Measurements from ENCODE around the gene GLIS1. TPM values are rescaled to one million over a fixed set of nuclear protein-coding genes. Genes with fewer than 3 reads are reported as not detected.

Gene GLIS1
- total and polyA plus RNA-seq, 10 of the 15 experiments (the other 5 are each of a cell fraction or from before 2014, with no cell fraction given): not detected

DNA sequence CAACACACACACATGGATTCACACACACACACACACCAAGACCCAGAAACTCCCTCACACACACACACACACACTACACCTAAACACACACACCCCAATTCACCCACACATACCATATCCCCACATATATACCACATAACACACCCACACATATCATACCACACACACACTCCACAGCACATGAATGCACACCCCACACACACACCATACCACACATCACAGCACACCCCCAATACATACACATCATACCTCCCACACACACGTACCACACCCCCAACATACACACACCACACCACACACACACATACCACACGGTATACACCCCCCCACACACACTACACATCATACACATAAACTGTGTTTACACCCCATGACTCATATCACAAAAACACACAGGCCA, 199.7 kb downstream of the GLIS1 start:
- ATAC-seq: no peak
- intact Hi-C loops (cut with micrococcal nuclease; ENCODE audit: unreplicated experiment) (no loop called here), in situ Hi-C loops (cut with MboI) (no loop called here)
- Histone ChIP-seq H3K4me3 (no peak overlapping the region), H4K20me1 (ENCODE audit: control insufficient read depth, insufficient read depth) (no peaks in the 10 kb centered on the region), H2AFZ (ENCODE audit: control insufficient read depth, low read depth, low read length) (no peak overlapping the region), H3K79me2 (ENCODE audit: control insufficient read depth, insufficient read depth, low read length) (no peaks in the 10 kb centered on the region), H3K4me2 (ENCODE audit: control insufficient read depth, insufficient read depth) (no peak overlapping the region), H3K27me3 (replicated peaks in 1 of 2; ENCODE audit: control insufficient read depth in 2 of 2, insufficient read depth in 2 of 2, low read length in 1 of 2) (no peaks in the 10 kb centered on the region; a peak in 2 of 4 replicates), H3K9me3 (replicated peaks; ENCODE audit: control insufficient read depth, insufficient read depth, low read length) (no peaks in the 10 kb centered on the region), H3K4me1 (ENCODE audit: control insufficient read depth, insufficient read depth, low read length) (no peaks in the 10 kb centered on the region), H3K36me3 (ENCODE audit: control insufficient read depth in 2 of 2, insufficient read depth in 2 of 2, low read length in 1 of 2) (no peaks in the 10 kb centered on the region), H3K27ac (ENCODE audit: control insufficient read depth, insufficient read depth) (no peak overlapping the region), H3K9ac (ENCODE audit: control insufficient read depth, insufficient read depth, low read length) (no peak overlapping the region)
- WGBS (ENCODE audit: insufficient coverage, insufficient replicate concordance, low lambda C conversion rate, missing lambda C conversion rate): 6% methylated on average over 2 of the region's 2 CpGs
- no peak for FAIRE-seq
- ChIA-PET RAD21 (ENCODE audit: unreplicated experiment) (no interaction called here), SMC1A (ENCODE audit: uncharacterized antibody, unreplicated experiment) (no interaction called here), POLR2A (no interaction called here), CTCF (no interaction called here)
- TF ChIP-seq, protein P1, sequence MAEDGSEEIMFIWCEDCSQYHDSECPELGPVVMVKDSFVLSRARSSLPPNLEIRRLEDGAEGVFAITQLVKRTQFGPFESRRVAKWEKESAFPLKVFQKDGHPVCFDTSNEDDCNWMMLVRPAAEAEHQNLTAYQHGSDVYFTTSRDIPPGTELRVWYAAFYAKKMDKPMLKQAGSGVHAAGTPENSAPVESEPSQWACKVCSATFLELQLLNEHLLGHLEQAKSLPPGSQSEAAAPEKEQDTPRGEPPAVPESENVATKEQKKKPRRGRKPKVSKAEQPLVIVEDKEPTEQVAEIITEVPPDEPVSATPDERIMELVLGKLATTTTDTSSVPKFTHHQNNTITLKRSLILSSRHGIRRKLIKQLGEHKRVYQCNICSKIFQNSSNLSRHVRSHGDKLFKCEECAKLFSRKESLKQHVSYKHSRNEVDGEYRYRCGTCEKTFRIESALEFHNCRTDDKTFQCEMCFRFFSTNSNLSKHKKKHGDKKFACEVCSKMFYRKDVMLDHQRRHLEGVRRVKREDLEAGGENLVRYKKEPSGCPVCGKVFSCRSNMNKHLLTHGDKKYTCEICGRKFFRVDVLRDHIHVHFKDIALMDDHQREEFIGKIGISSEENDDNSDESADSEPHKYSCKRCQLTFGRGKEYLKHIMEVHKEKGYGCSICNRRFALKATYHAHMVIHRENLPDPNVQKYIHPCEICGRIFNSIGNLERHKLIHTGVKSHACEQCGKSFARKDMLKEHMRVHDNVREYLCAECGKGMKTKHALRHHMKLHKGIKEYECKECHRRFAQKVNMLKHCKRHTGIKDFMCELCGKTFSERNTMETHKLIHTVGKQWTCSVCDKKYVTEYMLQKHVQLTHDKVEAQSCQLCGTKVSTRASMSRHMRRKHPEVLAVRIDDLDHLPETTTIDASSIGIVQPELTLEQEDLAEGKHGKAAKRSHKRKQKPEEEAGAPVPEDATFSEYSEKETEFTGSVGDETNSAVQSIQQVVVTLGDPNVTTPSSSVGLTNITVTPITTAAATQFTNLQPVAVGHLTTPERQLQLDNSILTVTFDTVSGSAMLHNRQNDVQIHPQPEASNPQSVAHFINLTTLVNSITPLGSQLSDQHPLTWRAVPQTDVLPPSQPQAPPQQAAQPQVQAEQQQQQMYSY (CRISPR knock-in tag; IDR thresholded peaks at IDR 0.05): no peak
- DNase-seq (ENCODE audit: low read depth, low spot score): no peak
- no TSS peak for BruUV-seq (replicated peaks)

DNA sequence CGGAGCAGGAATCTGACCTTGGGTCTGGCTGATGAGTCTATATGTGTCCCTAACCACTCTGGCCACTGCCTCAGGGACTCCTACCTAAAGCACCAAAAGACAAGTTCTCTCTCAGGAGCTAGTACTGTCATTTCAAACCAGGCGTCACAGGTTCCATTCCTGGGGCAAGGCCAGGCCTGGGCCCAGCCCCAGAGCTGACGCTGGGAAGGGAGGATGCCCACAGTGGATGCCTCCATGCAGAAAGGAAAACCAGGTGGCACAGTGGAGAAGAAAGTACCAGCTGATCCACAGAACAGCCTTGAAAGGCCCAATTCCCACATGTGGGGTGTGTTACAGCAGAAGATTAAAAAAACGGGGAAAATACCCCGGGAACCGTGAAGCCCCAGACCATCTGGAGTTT, 202.4 kb downstream of the GLIS1 start:
- FAIRE-seq (no peak), ATAC-seq (no peak), DNase-seq (ENCODE audit: low read depth, low spot score) (no peak)
- Histone ChIP-seq H3K27me3 (replicated peaks in 1 of 2; ENCODE audit: control insufficient read depth in 2 of 2, insufficient read depth in 2 of 2, low read length in 1 of 2) (no peaks in the 10 kb centered on the region; a peak in 3 of 4 replicates), H2AFZ (ENCODE audit: control insufficient read depth, low read depth, low read length) (no peak overlapping the region), H4K20me1 (ENCODE audit: control insufficient read depth, insufficient read depth) (no peaks in the 10 kb centered on the region), H3K79me2 (ENCODE audit: control insufficient read depth, insufficient read depth, low read length) (no peaks in the 10 kb centered on the region), H3K36me3 (ENCODE audit: control insufficient read depth in 2 of 2, insufficient read depth in 2 of 2, low read length in 1 of 2) (no peaks in the 10 kb centered on the region), H3K4me3 (no peak overlapping the region), H3K9me3 (replicated peaks; ENCODE audit: control insufficient read depth, insufficient read depth, low read length) (no peaks in the 10 kb centered on the region), H3K27ac (ENCODE audit: control insufficient read depth, insufficient read depth) (no peak overlapping the region), H3K4me1 (ENCODE audit: control insufficient read depth, insufficient read depth, low read length) (no peaks in the 10 kb centered on the region), H3K4me2 (ENCODE audit: control insufficient read depth, insufficient read depth) (no peak overlapping the region), H3K9ac (ENCODE audit: control insufficient read depth, insufficient read depth, low read length) (no peak overlapping the region)
- WGBS (ENCODE audit: insufficient coverage, insufficient replicate concordance, low lambda C conversion rate, missing lambda C conversion rate): 10% methylated on average over 6 of the region's 6 CpGs
- intact Hi-C loops (cut with micrococcal nuclease; ENCODE audit: unreplicated experiment): no loop called here
- in situ Hi-C loops (cut with MboI): no loop called here
- POLR2A ChIA-PET: no interaction called here
- SMC1A ChIA-PET (ENCODE audit: uncharacterized antibody, unreplicated experiment): no interaction called here
- RAD21 ChIA-PET (ENCODE audit: unreplicated experiment): no interaction called here
- no TSS peak for BruUV-seq (replicated peaks)
- TF ChIP-seq BCL3 (IDR thresholded peaks at IDR 0.05; ENCODE audit: borderline replicate concordance, insufficient read depth, low read depth, low read length, poor library complexity, severe bottlenecking) (no peak), SMC3 (IDR thresholded peaks at IDR 0.05; ENCODE audit: borderline replicate concordance, low read length) (no peak)
- CTCF ChIA-PET: no interaction called here

Measured in GM12878 (cell line).